GM18520 (cell line): ENCODE data around the gene TLE4.

ENCODE experiments used
- ATAC-seq: cut with Tn5 transposase; IDR thresholded peaks from one replicate; pipeline ENCODE4 v1.9.1; 2021; ENCODE audit not compliant: unreplicated experiment

TLE4 gene

GRCh38 chr9:79570448-79571308 lies 1.1 kb upstream of the TLE4 start:
- ATAC-seq = no peak

GRCh38 chr9:79572032-79572607 lies 355 bp downstream of the TLE4 start:
- no peak for ATAC-seq

GRCh38 chr9:79572608-79573411 lies 1.0 kb downstream of the TLE4 start:
- ATAC-seq = no peak

GRCh38 chr9:79573412-79573923 lies 1.7 kb downstream of the TLE4 start:
- ATAC-seq = no peak

- ATAC-seq = no peak
Observed at GRCh38 chr9:79574136-79574535, 2.4 kb downstream of the TLE4 start.

GRCh38 chr9:79574781-79575180 lies 3.0 kb downstream of the TLE4 start:
- no peak for ATAC-seq

GRCh38 chr9:79575547-79575946 lies 3.8 kb downstream of the TLE4 start:
- ATAC-seq = no peak

- no peak for ATAC-seq
Observed at GRCh38 chr9:79577969-79578723, 6.4 kb downstream of the TLE4 start.

- ATAC-seq = no peak
Observed at GRCh38 chr9:79578891-79579290, 7.1 kb downstream of the TLE4 start.

GRCh38 chr9:79579624-79580023 lies 7.9 kb downstream of the TLE4 start:
- no peak for ATAC-seq

GRCh38 chr9:79580055-79580454 lies 8.3 kb downstream of the TLE4 start:
- no peak for ATAC-seq

- no peak for ATAC-seq
Observed at GRCh38 chr9:79581388-79581787, 9.6 kb downstream of the TLE4 start.

- no peak for ATAC-seq
Observed at GRCh38 chr9:79581794-79582193, 10.0 kb downstream of the TLE4 start.

GRCh38 chr9:79583952-79584654 lies 12.3 kb downstream of the TLE4 start:
- ATAC-seq = no peak

GRCh38 chr9:79584655-79584982 lies 12.9 kb downstream of the TLE4 start:
- ATAC-seq = no peak

GRCh38 chr9:79588488-79589223 lies 16.9 kb downstream of the TLE4 start:
- no peak for ATAC-seq

GRCh38 chr9:79591458-79591857 lies 19.7 kb downstream of the TLE4 start:
- no peak for ATAC-seq

- no peak for ATAC-seq
Observed at GRCh38 chr9:79592726-79593493, 21.1 kb downstream of the TLE4 start.
